Astrocyte of the cerebellum (primary cell): ENCODE results near the gene GNAT2.
A peak's percentile ranks its signal among the peaks of the same experiment; 100 is the strongest.

Experiments
- DNase-seq: peaks from one replicate; pipeline ENCODE4 v3.0.0-alpha.2; 2011; ENCODE audit warnings: low read depth
- H3K4me3 ChIP-seq: 2 replicates; pipeline ENCODE4 v1.5.1; 2011; ENCODE audit warnings: mild to moderate bottlenecking, low read depth, low read length, moderate library complexity
- CTCF ChIP-seq: IDR thresholded peaks from 2 replicates; pipeline ENCODE4 v1.5.1; 2012; ENCODE audit warnings: low read length, low read depth, moderate library complexity, mild to moderate bottlenecking; ENCODE audit errors: missing control alignments
- in situ Hi-C: cut with HindIII; loops from 2 replicates; pipeline ENCODE4 v1.10.0; 2017; ENCODE audit warnings: low sequenced_read_pairs

GNAT2 gene

GRCh38 chr1:109654519-109654918 lies 35.1 kb upstream of the GNAT2 start:
- TF ChIP-seq CTCF: no peak
- in situ Hi-C loops: loop anchor here (5.0 kb wide), 1 partner anchor 53 kb away; no protein-coding TSS in a partner anchor
- DNase-seq: no peak
- no peak overlapping the region for H3K4me3 ChIP-seq

- in situ Hi-C loops: loop anchor here (5.0 kb wide), 1 partner anchor 54 kb away; no protein-coding TSS in a partner anchor
- no peak for DNase-seq
- no peak for TF ChIP-seq CTCF
- no peak overlapping the region for H3K4me3 ChIP-seq
These were observed 33.9 kb upstream of the GNAT2 start for GRCh38 chr1:109653306-109653705.

GRCh38 chr1:109652402-109652801 lies 33.0 kb upstream of the GNAT2 start:
- no peak for DNase-seq
- H3K4me3 ChIP-seq: no peak overlapping the region
- in situ Hi-C loops: loop anchor here (5.0 kb wide), 1 partner anchor 55 kb away; no protein-coding TSS in a partner anchor
- TF ChIP-seq CTCF: no peak

- no peak for TF ChIP-seq CTCF
- H3K4me3 ChIP-seq: no peak overlapping the region
- DNase-seq: no peak
- in situ Hi-C loops: loop anchor here (5.0 kb wide), 1 partner anchor 57 kb away; no protein-coding TSS in a partner anchor
These were observed 31.2 kb upstream of the GNAT2 start for GRCh38 chr1:109650609-109651008.

GRCh38 chr1:109649491-109649914 lies 30.1 kb upstream of the GNAT2 start:
- DNase-seq: no peak
- in situ Hi-C loops: loop anchor here (10.0 kb wide), 3 partner anchors 115 to 355 kb away; partner anchors contain the start of genes EPS8L3 and GPR61
- H3K4me3 ChIP-seq: peak overlapping the region; percentile 19
- TF ChIP-seq CTCF: no peak

- in situ Hi-C loops: loop anchor here (10.0 kb wide), 3 partner anchors 110 to 360 kb away; partner anchors contain the start of genes EPS8L3 and GPR61
- H3K4me3 ChIP-seq: no peak overlapping the region
- DNase-seq: no peak
- no peak for TF ChIP-seq CTCF
These were observed 25.3 kb upstream of the GNAT2 start for GRCh38 chr1:109644670-109645069.
